Measurements from ENCODE around the gene PRPH.
"Not testable (repeated sequence)": the region's sequence is repeated elsewhere in the genome, so short reads cannot be mapped to it uniquely, and the experiment has no call there.

PRPH gene

GRCh38 chr12:49276304-49277290, 18.4 kb upstream of the PRPH start:
- DNase-seq (ENCODE audit: low read depth in 1 of 2, low spot score in 1 of 2): no peak

- DNase-seq (ENCODE audit: low read depth in 1 of 2, low spot score in 1 of 2): no peak
These were observed 17.5 kb upstream of the PRPH start for GRCh38 chr12:49277466-49277865.

- no peak for DNase-seq (ENCODE audit: low read depth in 1 of 2, low spot score in 1 of 2)
These were observed 15.2 kb upstream of the PRPH start for GRCh38 chr12:49279706-49280159.

GRCh38 chr12:49280545-49280944, 14.4 kb upstream of the PRPH start:
- not testable (repeated sequence) for DNase-seq (ENCODE audit: low read depth in 1 of 2, low spot score in 1 of 2)

- DNase-seq (ENCODE audit: low read depth in 1 of 2, low spot score in 1 of 2): no peak
These were observed 12.6 kb upstream of the PRPH start for GRCh38 chr12:49282302-49282701.

GRCh38 chr12:49282740-49283375, 12.1 kb upstream of the PRPH start:
- DNase-seq (ENCODE audit: low read depth in 1 of 2, low spot score in 1 of 2): not testable (repeated sequence)

GRCh38 chr12:49283541-49284429, 11.2 kb upstream of the PRPH start:
- DNase-seq (ENCODE audit: low read depth in 1 of 2, low spot score in 1 of 2): no peak

GRCh38 chr12:49284672-49285071, 10.3 kb upstream of the PRPH start:
- no peak for DNase-seq (ENCODE audit: low read depth in 1 of 2, low spot score in 1 of 2)

- DNase-seq (ENCODE audit: low read depth in 1 of 2, low spot score in 1 of 2): no peak
These were observed 7.1 kb upstream of the PRPH start for GRCh38 chr12:49287876-49288275.

GRCh38 chr12:49288412-49288853, 6.5 kb upstream of the PRPH start:
- peak; percentile 38 to 39 for DNase-seq (ENCODE audit: low read depth in 1 of 2, low spot score in 1 of 2)

- DNase-seq (ENCODE audit: low read depth in 1 of 2, low spot score in 1 of 2): no peak
These were observed 5.9 kb upstream of the PRPH start for GRCh38 chr12:49288922-49289555.

- no peak for DNase-seq (ENCODE audit: low read depth in 1 of 2, low spot score in 1 of 2)
These were observed 2.3 kb upstream of the PRPH start for GRCh38 chr12:49292729-49293055.

GRCh38 chr12:49293056-49293956, 1.6 kb upstream of the PRPH start:
- DNase-seq (ENCODE audit: low read depth in 1 of 2, low spot score in 1 of 2): no peak

GRCh38 chr12:49294086-49294803, 702 bp upstream of the PRPH start:
- no peak for DNase-seq (ENCODE audit: low read depth in 1 of 2, low spot score in 1 of 2)

- no peak for DNase-seq (ENCODE audit: low read depth in 1 of 2, low spot score in 1 of 2)
These were observed 204 bp upstream of the PRPH start for GRCh38 chr12:49294804-49295081.

GRCh38 chr12:49296034-49296835, 1.3 kb downstream of the PRPH start:
- peak; percentile 32 to 50 for DNase-seq (ENCODE audit: low read depth in 1 of 2, low spot score in 1 of 2)

- no peak for DNase-seq (ENCODE audit: low read depth in 1 of 2, low spot score in 1 of 2)
These were observed 2.1 kb downstream of the PRPH start for GRCh38 chr12:49296836-49297694.

- no peak for DNase-seq (ENCODE audit: low read depth in 1 of 2, low spot score in 1 of 2)
These were observed 2.7 kb downstream of the PRPH start for GRCh38 chr12:49297695-49298060.

All from activated T-helper 1 cell treated with anti-CD3 and anti-CD28 coated beads, Interleukin-2, amount 50 U/mL, for 16 hours (primary cell).